Measurements from ENCODE around the gene CD81. TPM values are rescaled to one million over a fixed set of nuclear protein-coding genes. Genes with fewer than 3 reads are reported as not detected.

The CD81 gene
- total and polyA plus RNA-seq, 10 of the 15 experiments (the other 5 are each of a cell fraction or from before 2014, with no cell fraction given), result 2.0 to 145 (median 57.2) TPM

GRCh38 chr11:2358754-2359442 is 18.2 kb upstream of the CD81 start:
- no TSS peak for BruUV-seq (replicated peaks)
- H3K4me3 ChIP-seq, result no peak overlapping the region
- H3K9ac ChIP-seq (ENCODE audit: control insufficient read depth, insufficient read depth, low read length), result no peak overlapping the region
- ChIA-PET CTCF (no interaction called here), SMC1A (ENCODE audit: uncharacterized antibody, unreplicated experiment) (no interaction called here), POLR2A (no interaction called here), RAD21 (ENCODE audit: unreplicated experiment) (no interaction called here)
- no peaks in the 10 kb centered on the region; a peak in 2 of 4 replicates for H3K27me3 ChIP-seq (replicated peaks in 1 of 2; ENCODE audit: control insufficient read depth in 2 of 2, insufficient read depth in 2 of 2, low read length in 1 of 2)
- 25% methylated on average over 11 of the region's 11 CpGs for WGBS (ENCODE audit: insufficient coverage, insufficient replicate concordance, low lambda C conversion rate, missing lambda C conversion rate)
- DNase-seq (ENCODE audit: low read depth, low spot score), result no peak
- no peaks in the 10 kb centered on the region for H4K20me1 ChIP-seq (ENCODE audit: control insufficient read depth, insufficient read depth)
- no peaks in the 10 kb centered on the region for H3K9me3 ChIP-seq (replicated peaks; ENCODE audit: control insufficient read depth, insufficient read depth, low read length)
- in situ Hi-C loops (cut with MboI), result no loop called here
- FAIRE-seq, result no peak
- no peak overlapping the region for H3K4me2 ChIP-seq (ENCODE audit: control insufficient read depth, insufficient read depth)
- peak; percentile 58 for ATAC-seq
- no peaks in the 10 kb centered on the region for H3K79me2 ChIP-seq (ENCODE audit: control insufficient read depth, insufficient read depth, low read length)
- no peaks in the 10 kb centered on the region for H3K4me1 ChIP-seq (ENCODE audit: control insufficient read depth, insufficient read depth, low read length)
- TF ChIP-seq BHLHE40 (IDR thresholded peaks at IDR 0.05; ENCODE audit: borderline replicate concordance in 1 of 2, low read depth in 2 of 2, low read length in 1 of 2), result peak in 1 of 2 experiments; percentile 56; a peak in 1 of 4 replicates
- 0 out of 2 replicates have a peak, but pooled peaks have one; percentile 19 for TF ChIP-seq RELB (IDR thresholded peaks at IDR 0.05; ENCODE audit: low read depth)
- no peak for TF ChIP-seq STAT1 (conservative IDR thresholded peaks at IDR 0.05)
- TF ChIP-seq EP300 (IDR thresholded peaks at IDR 0.05; ENCODE audit: borderline replicate concordance in 1 of 2, control insufficient read depth in 1 of 2, low read depth in 2 of 2, low read length in 2 of 2), result no peak
- TF ChIP-seq RAD51 (IDR thresholded peaks at IDR 0.05), result peak; percentile 85
- no peak for TF ChIP-seq SKIL (IDR thresholded peaks at IDR 0.05; ENCODE audit: low read depth, poor library complexity, severe bottlenecking)
- TF ChIP-seq TCF12 (IDR thresholded peaks at IDR 0.05; ENCODE audit: low read depth, low read length), result 0 out of 2 replicates have a peak, but pooled peaks have one; percentile 15
- H2AFZ ChIP-seq (ENCODE audit: control insufficient read depth, low read depth, low read length), result no peak overlapping the region
- H3K27ac ChIP-seq (ENCODE audit: control insufficient read depth, insufficient read depth), result no peak overlapping the region
- H3K36me3 ChIP-seq (ENCODE audit: control insufficient read depth in 2 of 2, insufficient read depth in 2 of 2, low read length in 1 of 2), result no peaks in the 10 kb centered on the region
- intact Hi-C loops (cut with micrococcal nuclease; ENCODE audit: unreplicated experiment), result no loop called here

Measured in GM12878 (cell line).